Measurements from ENCODE around the gene PLEKHN1.
"Not testable (repeated sequence)": the region's sequence is repeated elsewhere in the genome, so short reads cannot be mapped to it uniquely, and the experiment has no call there.

Gene PLEKHN1

DNA sequence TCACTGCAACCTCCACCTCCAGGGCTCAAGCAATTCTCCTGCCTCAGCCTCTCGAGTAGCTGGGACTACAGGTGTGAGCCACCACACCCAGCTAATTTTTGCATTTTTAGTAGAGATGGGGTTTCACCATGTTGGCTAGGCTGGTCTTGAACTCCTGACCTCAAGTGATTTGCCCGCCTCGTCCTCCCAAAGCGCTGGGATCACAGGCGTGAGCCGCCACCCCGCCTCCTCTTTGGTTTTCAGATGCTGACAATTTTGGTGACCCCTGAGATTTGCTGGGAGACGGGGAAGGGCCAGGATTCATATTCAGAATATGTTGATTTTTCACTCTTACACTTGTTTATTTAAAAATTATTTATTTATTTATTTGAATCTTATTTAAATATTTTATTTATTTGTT lies 43.8 kb downstream of the PLEKHN1 start:
- DNase-seq (ENCODE audit: low read depth): not testable (repeated sequence)

DNA sequence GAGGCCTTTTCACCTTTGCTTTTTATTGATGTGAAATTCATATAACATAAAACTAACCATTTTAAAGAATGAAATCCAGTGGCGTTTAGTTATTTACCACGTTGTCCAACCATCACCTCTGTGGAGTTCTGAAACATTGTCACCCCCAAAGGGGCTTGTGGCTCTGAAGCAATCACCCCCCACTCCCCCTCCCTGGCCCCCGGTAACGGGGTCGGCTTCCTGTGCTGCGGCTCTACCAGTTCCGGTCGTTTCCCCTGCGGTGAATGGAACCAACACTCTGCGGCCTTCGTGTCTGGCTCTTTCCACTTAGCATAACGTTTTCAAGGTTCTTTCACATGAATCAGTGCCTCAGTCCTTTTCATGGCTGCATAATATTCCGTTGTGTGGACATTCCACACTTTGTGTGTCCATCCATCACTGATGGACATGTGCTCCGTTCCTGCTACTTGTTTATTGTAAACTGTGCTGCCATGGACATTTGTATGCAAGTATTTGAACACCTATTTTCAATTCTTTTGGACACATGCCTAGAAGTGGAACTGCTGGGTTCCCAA lies 45.2 kb downstream of the PLEKHN1 start:
- DNase-seq (ENCODE audit: low read depth): no peak

GRCh38 chr1:1012736-1013104 lies 46.4 kb downstream of the PLEKHN1 start:
- not testable (repeated sequence) for DNase-seq (ENCODE audit: low read depth)

- peak; percentile 69 for DNase-seq (ENCODE audit: low read depth)
Measured at GRCh38 chr1:1013105-1013921, 47.0 kb downstream of the PLEKHN1 start, which contains the start of gene ISG15. Gene ISG15, plus strand, starts transcription at chr1:1013497. Its CDS starts 77 bp downstream, at chr1:1013574.

DNA sequence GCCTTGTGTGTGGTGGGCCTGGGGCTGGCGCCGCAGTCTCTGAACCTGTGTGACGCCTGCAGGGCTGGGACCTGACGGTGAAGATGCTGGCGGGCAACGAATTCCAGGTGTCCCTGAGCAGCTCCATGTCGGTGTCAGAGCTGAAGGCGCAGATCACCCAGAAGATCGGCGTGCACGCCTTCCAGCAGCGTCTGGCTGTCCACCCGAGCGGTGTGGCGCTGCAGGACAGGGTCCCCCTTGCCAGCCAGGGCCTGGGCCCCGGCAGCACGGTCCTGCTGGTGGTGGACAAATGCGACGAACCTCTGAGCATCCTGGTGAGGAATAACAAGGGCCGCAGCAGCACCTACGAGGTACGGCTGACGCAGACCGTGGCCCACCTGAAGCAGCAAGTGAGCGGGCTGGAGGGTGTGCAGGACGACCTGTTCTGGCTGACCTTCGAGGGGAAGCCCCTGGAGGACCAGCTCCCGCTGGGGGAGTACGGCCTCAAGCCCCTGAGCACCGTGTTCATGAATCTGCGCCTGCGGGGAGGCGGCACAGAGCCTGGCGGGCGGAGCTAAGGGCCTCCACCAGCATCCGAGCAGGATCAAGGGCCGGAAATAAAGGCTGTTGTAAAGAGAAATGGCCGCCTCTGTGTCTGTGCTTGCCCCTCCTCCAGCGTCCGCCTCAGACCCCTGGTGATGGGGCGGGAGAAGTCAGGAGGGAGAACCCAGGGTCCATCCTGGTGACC lies 47.8 kb downstream of the PLEKHN1 start:
- no peak for DNase-seq (ENCODE audit: low read depth)

DNA sequence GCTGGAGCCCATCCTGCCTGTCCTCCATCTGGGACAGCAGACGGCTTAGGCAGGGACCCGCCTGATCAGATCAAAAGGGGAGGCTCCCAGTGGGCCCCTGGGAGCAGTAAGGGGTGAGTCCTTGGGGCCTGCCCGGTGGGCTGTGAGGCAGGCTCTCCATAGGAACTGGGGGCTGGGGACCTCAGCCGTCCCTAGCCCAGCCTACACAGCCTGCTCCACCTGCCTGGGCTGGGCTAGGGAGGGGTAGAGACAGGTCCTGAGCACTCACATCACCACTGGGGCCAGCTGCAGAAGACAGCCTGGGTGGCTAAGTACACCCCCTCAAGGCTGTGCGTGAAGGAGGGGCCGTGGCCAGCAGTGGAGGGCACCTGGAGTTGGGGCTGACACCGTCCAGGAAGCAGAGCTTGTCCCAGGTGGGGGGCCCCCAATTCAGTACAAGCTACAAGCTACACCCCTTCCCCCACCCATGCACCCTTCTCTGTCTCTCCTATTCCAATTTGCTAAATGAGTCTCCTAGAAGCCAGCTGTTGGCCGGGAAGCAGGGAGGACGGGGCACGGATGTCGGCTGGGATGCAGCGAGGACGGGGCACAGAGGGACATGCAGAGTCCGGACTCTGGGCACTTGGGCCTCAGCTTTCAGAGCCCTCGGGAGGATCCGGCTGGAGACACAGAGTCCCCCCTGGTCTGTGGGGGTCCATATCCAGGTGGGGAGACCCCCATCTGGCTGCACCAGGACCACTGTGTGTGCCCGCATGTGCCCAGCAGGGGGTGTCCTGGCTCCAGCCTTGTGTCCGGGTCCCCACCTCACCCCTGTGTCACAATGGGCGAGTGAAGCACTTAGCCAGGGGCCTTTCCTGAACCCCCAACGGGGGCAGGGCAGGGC lies 48.8 kb downstream of the PLEKHN1 start:
- no peak for DNase-seq (ENCODE audit: low read depth)

DNA sequence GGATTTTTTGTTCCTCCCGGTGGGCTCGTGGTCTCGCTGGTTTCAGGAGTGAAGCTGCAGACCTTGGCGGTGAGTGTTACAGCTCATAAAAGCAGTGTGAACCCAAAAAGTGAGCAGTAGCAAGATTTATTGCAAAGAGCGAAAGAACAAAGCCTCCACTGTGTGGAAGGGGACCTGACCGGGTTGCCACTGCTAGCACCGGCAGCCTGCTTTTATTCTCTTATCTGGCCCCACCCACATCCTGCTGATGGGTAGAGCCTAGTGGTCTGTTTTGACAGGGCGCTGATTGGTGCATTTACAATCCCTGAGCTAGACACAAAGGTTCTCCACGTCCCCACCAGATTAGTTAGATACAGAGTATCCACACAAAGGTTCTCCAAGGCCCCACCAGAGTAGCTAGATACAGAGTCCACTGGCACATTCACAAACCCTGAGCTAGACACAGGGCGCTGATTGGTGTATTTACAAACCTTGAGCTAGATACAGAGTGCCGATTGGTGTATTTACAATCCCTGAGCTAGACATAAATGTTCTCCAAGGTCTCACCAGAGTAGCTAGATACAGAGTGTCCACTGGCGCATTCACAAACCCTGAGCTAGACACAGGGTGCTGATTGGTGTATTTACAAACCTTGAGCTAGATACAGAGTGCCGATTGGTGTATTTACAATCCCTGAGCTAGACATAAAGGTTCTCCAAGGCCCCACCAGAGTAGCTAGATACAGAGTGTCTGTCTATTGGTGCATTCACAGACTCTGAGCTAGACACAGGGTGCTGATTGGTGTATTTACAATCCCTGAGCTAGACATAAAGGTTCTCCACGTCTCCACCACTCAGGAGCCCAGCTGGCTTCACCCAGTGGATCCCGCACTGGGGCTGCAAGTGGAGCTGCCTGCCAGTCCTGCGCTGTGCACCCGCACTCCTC lies 51.4 kb downstream of the PLEKHN1 start:
- not testable (repeated sequence) for DNase-seq (ENCODE audit: low read depth)

DNA sequence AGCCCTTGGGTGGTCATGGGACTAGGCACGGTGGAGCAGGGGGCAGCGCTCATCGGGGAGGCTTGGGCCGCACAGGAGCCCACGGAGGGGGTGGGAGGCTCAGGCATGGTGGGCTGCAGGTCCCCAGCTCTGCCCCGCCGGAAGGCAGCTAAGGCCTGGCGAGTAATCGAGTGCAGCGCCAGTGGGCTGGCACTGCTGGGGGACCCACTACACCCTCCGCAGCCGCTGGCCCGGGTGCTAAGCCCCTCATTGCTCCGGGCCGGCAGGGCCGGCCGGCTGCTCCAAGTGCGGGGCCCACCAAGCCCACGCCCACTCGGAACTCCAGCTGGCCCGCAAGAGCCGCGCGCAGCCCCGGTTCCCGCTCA lies 52.0 kb downstream of the PLEKHN1 start:
- not testable (repeated sequence) for DNase-seq (ENCODE audit: low read depth)

- DNase-seq (ENCODE audit: low read depth): peak; percentile 51
Measured at GRCh38 chr1:1019122-1019999, 53.1 kb downstream of the PLEKHN1 start.

DNA sequence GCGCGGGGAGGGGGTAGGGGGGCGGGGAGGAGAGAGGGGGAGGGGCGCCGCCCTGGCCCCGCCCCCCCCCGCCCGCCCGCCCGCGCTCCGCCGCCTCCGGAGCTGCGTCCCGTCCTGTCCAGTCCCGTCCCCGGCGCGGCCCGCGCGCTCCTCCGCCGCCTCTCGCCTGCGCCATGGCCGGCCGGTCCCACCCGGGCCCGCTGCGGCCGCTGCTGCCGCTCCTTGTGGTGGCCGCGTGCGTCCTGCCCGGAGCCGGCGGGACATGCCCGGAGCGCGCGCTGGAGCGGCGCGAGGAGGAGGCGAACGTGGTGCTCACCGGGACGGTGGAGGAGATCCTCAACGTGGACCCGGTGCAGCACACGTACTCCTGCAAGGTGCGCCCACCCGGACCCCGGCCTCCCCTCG lies 53.7 kb downstream of the PLEKHN1 start, which contains the start of gene AGRN:
AGRN (plus strand) TSS at position 121 of the 405 bp plus-strand sequence; CDS start at position 174, 53 bp downstream.
- DNase-seq (ENCODE audit: low read depth): no peak

DNA sequence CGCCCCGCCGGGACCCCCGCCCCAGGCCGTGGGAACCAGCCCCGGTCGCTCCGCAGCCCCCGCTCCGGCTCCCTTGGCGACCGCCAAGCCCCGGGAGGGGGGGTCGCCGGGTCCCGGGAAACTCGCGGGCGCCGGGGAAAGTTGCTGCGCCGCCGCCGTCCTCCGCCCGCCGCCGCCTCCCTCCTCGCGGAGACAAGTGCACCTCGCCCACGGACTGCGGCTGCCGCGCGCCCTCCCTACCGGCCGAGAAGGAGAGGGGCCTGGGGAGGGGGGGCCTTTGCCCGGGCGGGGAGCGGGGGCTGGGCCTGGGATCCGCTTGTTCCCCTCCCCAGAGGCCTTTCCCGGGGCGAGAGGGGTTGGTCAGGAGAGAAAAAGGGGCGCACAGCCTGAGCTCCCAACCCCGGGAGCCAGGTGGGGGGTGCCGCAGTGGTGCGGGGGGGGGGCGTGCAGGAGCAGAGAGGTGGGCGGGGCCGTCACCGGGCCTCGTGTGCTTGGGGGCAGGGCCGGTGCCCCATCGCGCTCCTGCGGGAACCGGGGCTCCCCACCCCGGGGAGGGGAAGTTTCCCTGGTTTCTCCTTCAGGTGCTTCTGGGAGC lies 54.2 kb downstream of the PLEKHN1 start:
- DNase-seq (ENCODE audit: low read depth): no peak

DNA sequence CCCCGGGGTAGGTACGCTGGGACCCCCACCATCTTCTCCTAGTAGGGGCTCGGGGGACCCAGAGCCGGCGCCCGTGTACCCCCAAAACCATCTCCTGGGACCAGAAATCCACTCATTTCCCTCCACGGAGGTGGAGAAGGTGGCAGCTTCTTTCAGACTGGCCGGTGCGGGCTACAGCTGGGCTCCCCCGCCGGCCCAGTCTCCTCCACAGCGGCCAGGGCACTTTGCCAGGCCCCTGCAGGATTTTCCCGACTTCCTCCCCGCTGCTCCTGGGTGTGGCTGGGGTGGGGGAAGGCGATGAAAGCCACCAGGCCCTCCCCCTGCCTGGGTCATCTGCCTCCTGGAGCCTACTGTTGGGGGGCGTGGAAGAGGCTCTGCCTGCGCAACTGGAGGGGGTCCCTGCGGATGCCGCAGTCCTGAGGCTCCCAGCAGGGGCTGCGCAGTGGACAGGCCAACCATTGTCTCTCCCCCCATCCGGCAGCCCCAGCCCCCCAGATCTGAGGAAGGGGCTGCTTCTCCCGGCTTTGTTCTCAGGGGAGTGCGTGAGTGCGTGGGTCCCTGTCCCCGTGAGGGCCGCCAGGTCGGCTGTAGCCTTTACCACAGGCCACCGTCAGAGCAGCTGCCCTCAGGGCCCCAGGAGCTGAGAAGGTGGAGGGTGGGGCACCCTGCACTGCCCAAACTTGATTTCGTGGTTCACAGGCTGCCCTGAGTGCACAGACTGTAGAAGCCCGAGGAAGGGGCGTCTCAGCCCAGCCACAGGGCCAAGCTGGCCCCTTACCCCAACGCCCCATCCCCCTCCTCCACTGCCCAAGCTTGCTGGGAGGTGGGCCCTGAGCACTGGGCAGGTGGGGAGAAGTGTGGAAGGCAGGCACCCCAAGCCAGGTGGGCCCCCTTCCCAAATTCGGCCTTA lies 55.0 kb downstream of the PLEKHN1 start:
- no peak for DNase-seq (ENCODE audit: low read depth)

DNA sequence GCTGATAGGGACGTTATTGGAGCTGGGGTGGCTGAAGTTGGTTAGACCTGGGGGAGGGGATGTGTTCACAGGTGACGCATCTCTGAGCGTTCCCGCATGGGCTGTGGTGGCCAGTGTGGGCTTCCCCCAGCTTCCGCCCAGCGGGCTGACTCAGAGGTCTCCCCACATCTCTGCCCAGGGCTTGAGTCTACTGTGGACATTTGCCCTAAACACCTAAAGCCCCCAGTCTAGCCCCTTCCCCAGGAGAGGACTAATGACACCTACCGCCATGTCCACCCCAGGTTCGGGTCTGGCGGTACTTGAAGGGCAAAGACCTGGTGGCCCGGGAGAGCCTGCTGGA lies 55.6 kb downstream of the PLEKHN1 start:
- no peak for DNase-seq (ENCODE audit: low read depth)

DNA sequence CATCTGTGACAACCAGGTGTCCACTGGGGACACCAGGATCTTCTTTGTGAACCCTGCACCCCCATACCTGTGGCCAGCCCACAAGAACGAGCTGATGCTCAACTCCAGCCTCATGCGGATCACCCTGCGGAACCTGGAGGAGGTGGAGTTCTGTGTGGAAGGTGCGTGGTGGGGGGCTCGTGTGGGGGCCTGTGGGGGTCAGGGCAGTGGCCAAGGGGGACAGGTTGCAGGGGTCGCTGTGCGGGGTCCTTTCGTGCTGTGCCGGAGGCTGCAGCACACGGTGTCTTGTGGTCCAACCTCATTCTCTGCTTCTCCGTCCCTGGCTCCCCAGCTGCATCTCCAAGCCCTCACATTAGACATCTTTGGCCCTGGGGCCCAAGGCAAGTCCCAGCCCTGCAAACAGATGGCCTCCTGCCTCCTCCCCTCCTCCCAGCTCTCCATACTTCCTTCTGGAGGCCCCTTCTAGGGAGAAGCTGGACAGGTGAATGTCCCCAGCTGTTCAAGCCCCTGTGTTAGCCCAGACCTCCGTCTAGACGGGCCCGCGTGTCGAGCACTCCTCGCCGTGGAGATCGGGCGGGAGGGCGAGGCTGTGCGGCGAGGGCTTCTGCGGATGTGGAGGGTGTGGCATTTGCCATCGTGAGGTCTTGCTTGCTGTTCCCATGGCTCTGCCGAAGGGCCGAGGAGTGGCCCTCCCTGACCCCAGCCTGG lies 56.2 kb downstream of the PLEKHN1 start:
- DNase-seq (ENCODE audit: low read depth): no peak

GRCh38 chr1:1023700-1024099 lies 57.4 kb downstream of the PLEKHN1 start:
- DNase-seq (ENCODE audit: low read depth): no peak

GRCh38 chr1:1024149-1024770 lies 58.0 kb downstream of the PLEKHN1 start:
- DNase-seq (ENCODE audit: low read depth): no peak
